ENCODE data around the gene MAN2A1. TPM values are rescaled to one million over a fixed set of nuclear protein-coding genes. Genes with fewer than 3 reads are reported as not detected.
A peak's percentile ranks its signal among the peaks of the same experiment; 100 is the strongest.

Gene MAN2A1
- total RNA-seq, 1 experiment from 2014 or later = 78.0 TPM

GRCh38 chr5:109723606-109724005, 33.9 kb downstream of the MAN2A1 start:
- Histone ChIP-seq H3K27ac (ENCODE audit: insufficient read length, low read depth, low read length) (no peak overlapping the region), H3K14ac (ENCODE audit: insufficient read depth, low read length) (no peak overlapping the region), H2BK20ac (ENCODE audit: low read depth, low read length, poor library complexity, severe bottlenecking) (no peak overlapping the region), H2BK15ac (ENCODE audit: low read depth, low read length) (no peak overlapping the region), H3T11ph (ENCODE audit: low read length) (no peak overlapping the region), H2AFZ (ENCODE audit: low read length) (no peak overlapping the region), H2BK120ac (ENCODE audit: low read depth, low read length, poor library complexity, severe bottlenecking) (no peak overlapping the region), H4K20me1 (ENCODE audit: control insufficient read depth, insufficient read depth, insufficient read length) (no peaks in the 10 kb centered on the region), H2BK5ac (ENCODE audit: insufficient read length, low read length) (no peak overlapping the region), H3K9ac (ENCODE audit: extremely low read depth, insufficient read length, low read length) (no peak overlapping the region), H3K27me3 (ENCODE audit: insufficient read depth, low read length) (no peaks in the 10 kb centered on the region), H2AK5ac (ENCODE audit: insufficient read length, low read length) (no peak overlapping the region), H3K4ac (ENCODE audit: low read depth, low read length) (no peak overlapping the region), H3K56ac (ENCODE audit: insufficient read length, low read depth, low read length) (no peak overlapping the region), H3K4me1 (ENCODE audit: insufficient read depth, low read length) (no peaks in the 10 kb centered on the region), H3K79me2 (ENCODE audit: insufficient read depth, low read length) (peaks cover 2% of the 10 kb centered on the region; the same call in 1 of the 2 replicates), H3K9me3 (ENCODE audit: control insufficient read depth, low read depth, low read length) (no peaks in the 10 kb centered on the region), H4K5ac (ENCODE audit: insufficient read length, low read depth, low read length) (no peak overlapping the region), H3K4me2 (ENCODE audit: insufficient read depth, insufficient read length, low read length) (no peak overlapping the region), H3K23ac (ENCODE audit: insufficient read length, low read depth, low read length) (no peak overlapping the region), H2BK12ac (ENCODE audit: insufficient read length, low read depth, low read length) (no peak overlapping the region), H3K79me1 (ENCODE audit: insufficient read depth, low read depth, low read length, poor library complexity, severe bottlenecking) (no peaks in the 10 kb centered on the region), H3K23me2 (ENCODE audit: insufficient read length, low read depth, low read length, poor library complexity, severe bottlenecking) (no peaks in the 10 kb centered on the region), H3K18ac (ENCODE audit: insufficient read length, low read depth, low read length) (no peak overlapping the region), H4K8ac (replicated peaks; ENCODE audit: insufficient read length, low read depth, low read length) (no peak overlapping the region), H4K91ac (ENCODE audit: insufficient read length, low read depth, low read length) (no peak overlapping the region)
- peaks cover 0 to 8% of the 10 kb centered on the region in 2 experiments; a peak in 2 of 4 replicates for H3K4me1 Mint-ChIP-seq
- peaks cover 4 to 20% (median 14%) of the 10 kb centered on the region in 3 experiments; a peak in 6 of 7 replicates for H3K36me3 Mint-ChIP-seq (ENCODE audit: insufficient read depth in 1 of 3, low read depth in 3 of 3)
- no peak for TF ChIP-seq CTCF (conservative IDR thresholded peaks at IDR 0.05)
- peak overlapping the region; percentile 1 to 18 (median 16); a peak in 4 of 7 replicates for H3K27ac Mint-ChIP-seq
- no peaks in the 10 kb centered on the region for H3K9me3 Mint-ChIP-seq
- H3K27me3 Mint-ChIP-seq (ENCODE audit: low read depth) = no peaks in the 10 kb centered on the region
- no peak overlapping the region for H3K4me3 Mint-ChIP-seq
- no peak for DNase-seq

Measured in H9 (cell line).